ENCODE results near the gene FYB1. TPM values are rescaled to one million over a fixed set of nuclear protein-coding genes. Genes with fewer than 3 reads are reported as not detected.
"Not testable (repeated sequence)": the region's sequence is repeated elsewhere in the genome, so short reads cannot be mapped to it uniquely, and the experiment has no call there.

The FYB1 gene
- 193 and 203 TPM in 2 replicates for total RNA-seq

GRCh38 chr5:39219437-39219836 is at the start of gene FYB1:
TSS of gene FYB1 (minus strand) at chr5:39219563. CDS start at chr5:39202960, 16,603 bp downstream.
- intact Hi-C loops (cut with micrococcal nuclease): loop anchor here (5.0 to 10.0 kb wide), 2 partner anchors 158 to 325 kb away; no protein-coding TSS in a partner anchor

- intact Hi-C loops (cut with micrococcal nuclease): no loop called here
These were observed 47.8 kb upstream of the FYB1 start for GRCh38 chr5:39267186-39267585.

- intact Hi-C loops (cut with micrococcal nuclease): no loop called here
These were observed 47.1 kb upstream of the FYB1 start for GRCh38 chr5:39266442-39266841.

GRCh38 chr5:39264528-39264927 is 45.2 kb upstream of the FYB1 start:
- intact Hi-C loops (cut with micrococcal nuclease): no loop called here

- intact Hi-C loops (cut with micrococcal nuclease): no loop called here
These were observed 43.6 kb upstream of the FYB1 start for GRCh38 chr5:39262981-39263380.

GRCh38 chr5:39260095-39260494 is 40.7 kb upstream of the FYB1 start:
- intact Hi-C loops (cut with micrococcal nuclease): no loop called here

GRCh38 chr5:39257554-39257953 is 38.2 kb upstream of the FYB1 start:
- intact Hi-C loops (cut with micrococcal nuclease): no loop called here

GRCh38 chr5:39256477-39257235 is 37.3 kb upstream of the FYB1 start:
- intact Hi-C loops (cut with micrococcal nuclease): no loop called here

GRCh38 chr5:39255406-39255805 is 36.0 kb upstream of the FYB1 start:
- intact Hi-C loops (cut with micrococcal nuclease): no loop called here

GRCh38 chr5:39254671-39255070 is 35.3 kb upstream of the FYB1 start:
- intact Hi-C loops (cut with micrococcal nuclease): no loop called here

GRCh38 chr5:39253196-39253595 is 33.8 kb upstream of the FYB1 start:
- intact Hi-C loops (cut with micrococcal nuclease): no loop called here

GRCh38 chr5:39249564-39250274 is 30.4 kb upstream of the FYB1 start:
- intact Hi-C loops (cut with micrococcal nuclease): no loop called here

- intact Hi-C loops (cut with micrococcal nuclease): no loop called here
These were observed 29.7 kb upstream of the FYB1 start for GRCh38 chr5:39249069-39249468.

GRCh38 chr5:39240750-39241149 is 21.4 kb upstream of the FYB1 start:
- intact Hi-C loops (cut with micrococcal nuclease): no loop called here

GRCh38 chr5:39238366-39239105 is 19.2 kb upstream of the FYB1 start:
- intact Hi-C loops (cut with micrococcal nuclease): no loop called here

- intact Hi-C loops (cut with micrococcal nuclease): no loop called here
These were observed 17.4 kb upstream of the FYB1 start for GRCh38 chr5:39236718-39237117.

- intact Hi-C loops (cut with micrococcal nuclease): no loop called here
These were observed 16.3 kb upstream of the FYB1 start for GRCh38 chr5:39235648-39236047.

GRCh38 chr5:39234494-39234893 is 15.1 kb upstream of the FYB1 start:
- intact Hi-C loops (cut with micrococcal nuclease): not testable (repeated sequence)

GRCh38 chr5:39233783-39234182 is 14.4 kb upstream of the FYB1 start:
- intact Hi-C loops (cut with micrococcal nuclease): no loop called here

- intact Hi-C loops (cut with micrococcal nuclease): no loop called here
These were observed 12.6 kb upstream of the FYB1 start for GRCh38 chr5:39231705-39232525.

- intact Hi-C loops (cut with micrococcal nuclease): no loop called here
These were observed 9.2 kb upstream of the FYB1 start for GRCh38 chr5:39228596-39228995.
